ENCODE measurements around the gene PRKAR1B. TPM values are rescaled to one million over a fixed set of nuclear protein-coding genes. Genes with fewer than 3 reads are reported as not detected.

Gene PRKAR1B
- total and polyA plus RNA-seq, 2 donors (not counting 1 experiment from before 2014, with no cell fraction given), result 4.5 to 8.6 TPM

DNA sequence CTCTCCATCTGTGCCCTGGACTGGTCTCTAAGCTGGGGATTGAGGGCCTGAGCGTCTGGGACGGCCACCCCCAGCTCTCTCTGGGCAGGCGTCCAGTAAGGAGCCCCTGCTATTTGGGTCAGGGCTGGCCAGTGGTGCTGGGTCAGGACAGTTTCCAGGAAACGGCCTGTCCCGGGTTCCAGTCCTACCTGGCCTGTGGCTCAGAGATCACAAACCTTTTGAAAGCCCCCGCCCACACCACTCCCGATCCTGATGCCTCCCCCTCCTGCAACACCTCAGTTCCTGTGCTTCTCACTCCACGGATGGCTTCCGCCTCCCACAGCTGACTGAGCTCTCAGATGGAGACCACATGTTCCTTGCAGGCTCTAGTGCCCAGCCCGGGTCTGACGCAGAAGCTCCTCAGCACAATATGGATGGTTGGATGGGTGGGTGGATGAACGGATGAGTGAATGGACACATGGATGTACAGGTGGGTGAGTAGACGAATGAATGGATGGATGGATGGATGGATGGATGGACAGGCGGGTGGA, 115.7 kb downstream of the PRKAR1B start:
- H3K9me3 Mint-ChIP-seq (ENCODE audit: insufficient read depth), result peaks cover 4% of the 10 kb centered on the region
- Histone ChIP-seq H3K4me3 (ENCODE audit: control extremely low read depth in 1 of 5, extremely low read depth in 1 of 5, insufficient read depth in 1 of 5, low read depth in 2 of 5, low read length in 4 of 5) (no peak overlapping the region), H3K27ac (ENCODE audit: low read length in 2 of 2) (no peak overlapping the region), H3K4me2 (replicated peaks; ENCODE audit: low read depth, low read length, poor library complexity, severe bottlenecking) (no peak overlapping the region), H3K27me3 (replicated peaks in 1 of 4; ENCODE audit: control extremely low read depth in 1 of 4, control insufficient read depth in 3 of 4, insufficient read depth in 4 of 4, low read length in 3 of 4) (no peaks in the 10 kb centered on the region), H2AFZ (ENCODE audit: insufficient read depth, low read depth, low read length, poor library complexity, severe bottlenecking) (no peak overlapping the region), H3K4me1 (ENCODE audit: control insufficient read depth in 2 of 2, insufficient read depth in 2 of 2, low read length in 2 of 2) (peaks cover 9 to 21% of the 10 kb centered on the region in 2 donors), H4K20me1 (ENCODE audit: control insufficient read depth, insufficient read depth, low read length, poor library complexity, severe bottlenecking) (no peaks in the 10 kb centered on the region), H3K79me2 (ENCODE audit: control insufficient read depth, insufficient read depth, low read length) (peaks cover 4% of the 10 kb centered on the region), H3K9ac (ENCODE audit: low read length) (no peak overlapping the region), H3K36me3 (replicated peaks in 1 of 2; ENCODE audit: control extremely low read depth in 1 of 2, control insufficient read depth in 1 of 2, extremely low read depth in 1 of 2, insufficient read depth in 2 of 2, low read length in 1 of 2) (no peaks in the 10 kb centered on the region), H3K9me3 (ENCODE audit: control extremely low read depth in 1 of 3, control insufficient read depth in 2 of 3, insufficient read depth in 1 of 3, low read length in 2 of 3) (peaks cover 0 to 15% (median 0%) of the 10 kb centered on the region in 3 donors)
- H3K27me3 Mint-ChIP-seq, result no peaks in the 10 kb centered on the region
- no peak for TF ChIP-seq EZH2 (IDR thresholded peaks at IDR 0.05; ENCODE audit: borderline replicate concordance, insufficient read depth, low read depth, low read length, poor library complexity, severe bottlenecking)
- TF ChIP-seq, protein P1, sequence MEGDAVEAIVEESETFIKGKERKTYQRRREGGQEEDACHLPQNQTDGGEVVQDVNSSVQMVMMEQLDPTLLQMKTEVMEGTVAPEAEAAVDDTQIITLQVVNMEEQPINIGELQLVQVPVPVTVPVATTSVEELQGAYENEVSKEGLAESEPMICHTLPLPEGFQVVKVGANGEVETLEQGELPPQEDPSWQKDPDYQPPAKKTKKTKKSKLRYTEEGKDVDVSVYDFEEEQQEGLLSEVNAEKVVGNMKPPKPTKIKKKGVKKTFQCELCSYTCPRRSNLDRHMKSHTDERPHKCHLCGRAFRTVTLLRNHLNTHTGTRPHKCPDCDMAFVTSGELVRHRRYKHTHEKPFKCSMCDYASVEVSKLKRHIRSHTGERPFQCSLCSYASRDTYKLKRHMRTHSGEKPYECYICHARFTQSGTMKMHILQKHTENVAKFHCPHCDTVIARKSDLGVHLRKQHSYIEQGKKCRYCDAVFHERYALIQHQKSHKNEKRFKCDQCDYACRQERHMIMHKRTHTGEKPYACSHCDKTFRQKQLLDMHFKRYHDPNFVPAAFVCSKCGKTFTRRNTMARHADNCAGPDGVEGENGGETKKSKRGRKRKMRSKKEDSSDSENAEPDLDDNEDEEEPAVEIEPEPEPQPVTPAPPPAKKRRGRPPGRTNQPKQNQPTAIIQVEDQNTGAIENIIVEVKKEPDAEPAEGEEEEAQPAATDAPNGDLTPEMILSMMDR (IDR thresholded peaks at IDR 0.05), result no peak
- CTCF ChIA-PET, result no interaction called here
- H3K4me1 Mint-ChIP-seq, result peaks cover 26% of the 10 kb centered on the region
- intact Hi-C loops (cut with micrococcal nuclease), result no loop called here
- no peak for ATAC-seq (ENCODE audit: low read depth)
- no peak overlapping the region for H3K27ac Mint-ChIP-seq
- POLR2A ChIA-PET, result no interaction called here
- 83% methylated on average over 14 of the region's 14 CpGs for WGBS (ENCODE audit: insufficient coverage)
- no peak for DNase-seq
- peak overlapping the region; percentile 35 for H3K4me3 Mint-ChIP-seq

DNA sequence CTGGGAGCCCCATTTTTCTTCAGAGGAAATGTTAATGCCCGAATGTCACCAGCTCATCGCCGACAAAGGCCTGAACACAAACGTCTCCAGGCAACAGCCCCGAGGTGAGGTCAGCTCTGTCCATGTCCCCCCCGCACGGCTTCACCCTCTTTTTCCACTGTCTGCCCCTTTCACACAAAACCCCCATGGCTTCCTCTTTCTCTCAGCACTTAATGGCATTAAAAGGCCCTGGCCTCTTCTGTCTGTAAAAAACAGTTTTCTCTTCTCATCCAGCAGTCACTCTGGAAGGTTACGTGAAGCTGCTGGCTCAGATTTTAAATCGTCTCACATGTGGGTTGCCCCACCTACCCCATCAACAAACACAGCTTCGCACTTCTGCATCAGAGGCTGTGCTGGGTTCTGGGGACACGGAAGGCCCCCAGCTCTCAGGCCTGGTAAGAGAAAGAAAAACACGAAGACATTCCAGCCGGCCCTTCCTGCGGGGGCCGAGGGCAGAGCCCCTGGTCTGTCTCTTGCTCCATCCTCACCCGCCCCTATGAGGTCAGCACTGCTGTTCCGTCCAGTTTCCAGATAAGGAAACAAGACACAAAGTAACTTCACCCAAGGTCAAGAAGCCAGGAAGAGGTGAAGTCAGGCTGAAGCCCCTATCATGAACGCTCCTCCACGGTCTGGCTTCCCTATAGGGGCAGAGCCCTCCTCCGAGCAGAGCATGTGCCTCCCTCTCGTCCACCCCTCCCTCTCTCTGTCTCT, 116.4 kb downstream of the PRKAR1B start:
- H3K27me3 Mint-ChIP-seq, result no peaks in the 10 kb centered on the region
- H4K20me1 ChIP-seq (ENCODE audit: control insufficient read depth, insufficient read depth, low read length, poor library complexity, severe bottlenecking), result no peaks in the 10 kb centered on the region
- peaks cover 4% of the 10 kb centered on the region for H3K79me2 ChIP-seq (ENCODE audit: control insufficient read depth, insufficient read depth, low read length)
- TF ChIP-seq, protein P1 (IDR thresholded peaks at IDR 0.05), result no peak
- TF ChIP-seq EZH2 (IDR thresholded peaks at IDR 0.05; ENCODE audit: borderline replicate concordance, insufficient read depth, low read depth, low read length, poor library complexity, severe bottlenecking), result no peak
- H3K9ac ChIP-seq (ENCODE audit: low read length), result no peak overlapping the region
- no peak overlapping the region for H3K4me3 ChIP-seq (ENCODE audit: control extremely low read depth in 1 of 5, extremely low read depth in 1 of 5, insufficient read depth in 1 of 5, low read depth in 2 of 5, low read length in 4 of 5)
- no peak for DNase-seq
- H2AFZ ChIP-seq (ENCODE audit: insufficient read depth, low read depth, low read length, poor library complexity, severe bottlenecking), result no peak overlapping the region
- peaks cover 26% of the 10 kb centered on the region for H3K4me1 Mint-ChIP-seq
- 74% methylated on average over 21 of the region's 21 CpGs for WGBS (ENCODE audit: insufficient coverage)
- no peak for ATAC-seq (ENCODE audit: low read depth)
- H3K27me3 ChIP-seq (replicated peaks in 1 of 4; ENCODE audit: control extremely low read depth in 1 of 4, control insufficient read depth in 3 of 4, insufficient read depth in 4 of 4, low read length in 3 of 4), result no peaks in the 10 kb centered on the region
- peak overlapping the region; percentile 27 for H3K27ac Mint-ChIP-seq
- intact Hi-C loops (cut with micrococcal nuclease), result no loop called here
- peaks cover 4% of the 10 kb centered on the region for H3K9me3 Mint-ChIP-seq (ENCODE audit: insufficient read depth)
- H3K4me3 Mint-ChIP-seq, result peak overlapping the region; percentile 35
- H3K36me3 ChIP-seq (replicated peaks in 1 of 2; ENCODE audit: control extremely low read depth in 1 of 2, control insufficient read depth in 1 of 2, extremely low read depth in 1 of 2, insufficient read depth in 2 of 2, low read length in 1 of 2), result no peaks in the 10 kb centered on the region
- H3K4me1 ChIP-seq (ENCODE audit: control insufficient read depth in 2 of 2, insufficient read depth in 2 of 2, low read length in 2 of 2), result peaks cover 9 to 21% of the 10 kb centered on the region in 2 donors
- ChIA-PET POLR2A (no interaction called here), CTCF (no interaction called here)
- H3K9me3 ChIP-seq (ENCODE audit: control extremely low read depth in 1 of 3, control insufficient read depth in 2 of 3, insufficient read depth in 1 of 3, low read length in 2 of 3), result peaks cover 0 to 21% (median 3%) of the 10 kb centered on the region in 3 donors
- no peak overlapping the region for H3K27ac ChIP-seq (ENCODE audit: low read length in 2 of 2)
- H3K4me2 ChIP-seq (replicated peaks; ENCODE audit: low read depth, low read length, poor library complexity, severe bottlenecking), result peak overlapping the region; percentile 48

Data from B cell (primary cell).